ENCODE measurements around the gene NBEA.

The NBEA gene

GRCh38 chr13:35283856-35284255 is 341.8 kb downstream of the NBEA start:
- H3K4me3 ChIP-seq (ENCODE audit: low read depth, low read length): no peak overlapping the region
- peak; percentile 52 for DNase-seq (ENCODE audit: low read depth)
- TF ChIP-seq CTCF (IDR thresholded peaks at IDR 0.05; ENCODE audit: control insufficient read depth, extremely low read depth, insufficient read depth): no peak

DNA sequence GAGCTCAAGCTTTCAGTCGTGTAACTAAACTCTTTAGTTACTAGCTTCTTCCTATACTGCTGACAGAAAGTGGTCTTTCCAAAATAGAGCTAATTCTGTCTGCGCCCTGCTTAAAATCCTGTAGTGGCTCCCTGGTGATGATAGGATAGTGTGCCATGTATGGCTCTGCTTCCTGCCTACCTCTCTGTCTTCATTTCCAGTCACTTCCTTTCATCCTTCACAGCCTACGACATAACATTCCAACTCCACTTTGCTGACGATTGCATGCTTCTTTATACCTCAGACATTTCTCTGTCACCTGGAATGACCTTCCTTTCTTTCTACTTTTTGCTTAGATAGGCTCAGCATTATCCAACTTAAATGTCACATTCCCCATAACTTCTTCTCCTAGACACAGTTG is 343.6 kb downstream of the NBEA start:
- no peak for TF ChIP-seq CTCF (IDR thresholded peaks at IDR 0.05; ENCODE audit: control insufficient read depth, extremely low read depth, insufficient read depth)
- H3K4me3 ChIP-seq (ENCODE audit: low read depth, low read length): no peak overlapping the region
- no peak for DNase-seq (ENCODE audit: low read depth)

GRCh38 chr13:35292329-35292728 is 350.3 kb downstream of the NBEA start:
- DNase-seq (ENCODE audit: low read depth): no peak
- no peak for TF ChIP-seq CTCF (IDR thresholded peaks at IDR 0.05; ENCODE audit: control insufficient read depth, extremely low read depth, insufficient read depth)
- H3K4me3 ChIP-seq (ENCODE audit: low read depth, low read length): no peak overlapping the region

DNA sequence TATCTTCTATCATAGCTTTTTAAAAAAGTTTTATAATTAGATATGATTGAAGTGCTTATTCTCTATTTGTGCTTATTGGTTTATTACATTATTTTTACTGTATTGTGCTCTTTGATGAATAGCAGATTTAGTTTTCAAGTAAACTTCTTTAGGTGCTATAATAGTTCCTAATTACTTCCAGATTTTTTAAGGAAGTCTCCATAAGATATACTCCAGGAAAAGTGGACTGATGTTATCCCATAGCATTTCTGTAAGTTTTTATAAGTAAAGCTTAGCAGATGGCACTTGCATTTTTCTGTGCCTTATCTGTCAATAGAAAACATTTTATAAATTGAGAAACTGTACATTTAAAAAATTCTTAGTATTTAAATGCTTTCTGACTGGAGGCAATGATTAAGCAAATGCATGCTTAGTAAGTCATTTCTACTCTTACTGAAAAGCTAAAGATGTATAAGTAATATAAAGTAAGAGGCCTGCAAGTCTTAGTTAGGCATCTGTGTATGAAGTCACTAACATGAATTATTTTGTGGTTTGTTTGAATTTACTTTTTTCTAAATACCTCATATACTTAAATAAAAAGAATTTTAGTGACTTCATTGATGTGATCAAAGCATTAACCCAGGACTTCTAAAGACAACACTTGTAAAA is 351.6 kb downstream of the NBEA start:
- H3K4me3 ChIP-seq (ENCODE audit: low read depth, low read length): no peak overlapping the region
- TF ChIP-seq CTCF (IDR thresholded peaks at IDR 0.05; ENCODE audit: control insufficient read depth, extremely low read depth, insufficient read depth): no peak
- DNase-seq (ENCODE audit: low read depth): no peak

- no peak for DNase-seq (ENCODE audit: low read depth)
- TF ChIP-seq CTCF (IDR thresholded peaks at IDR 0.05; ENCODE audit: control insufficient read depth, extremely low read depth, insufficient read depth): no peak
- H3K4me3 ChIP-seq (ENCODE audit: low read depth, low read length): no peak overlapping the region
These were observed 367.6 kb downstream of the NBEA start for GRCh38 chr13:35309706-35310105.

DNA sequence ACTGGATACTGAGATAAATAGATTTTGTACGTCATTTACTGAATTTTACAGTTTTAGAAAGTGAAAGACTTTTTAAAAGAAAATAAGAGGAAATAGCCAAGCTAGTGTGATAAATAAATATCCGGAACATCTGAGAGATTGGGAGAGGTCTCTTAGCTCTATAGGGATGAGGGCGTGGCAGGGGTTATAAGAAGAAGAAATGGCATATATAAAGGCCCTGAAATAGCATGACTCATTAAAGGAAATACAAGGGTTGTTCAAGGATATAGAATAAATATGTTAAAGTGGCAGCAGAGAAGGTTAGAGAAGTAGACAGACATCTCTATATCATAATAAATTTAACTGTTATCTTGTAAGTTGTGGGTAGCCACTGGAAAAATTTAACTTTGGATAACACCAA is 390.1 kb downstream of the NBEA start:
- DNase-seq (ENCODE audit: low read depth): no peak
- no peak overlapping the region for H3K4me3 ChIP-seq (ENCODE audit: low read depth, low read length)
- TF ChIP-seq CTCF (IDR thresholded peaks at IDR 0.05; ENCODE audit: control insufficient read depth, extremely low read depth, insufficient read depth): no peak

GRCh38 chr13:35333157-35333556 is 391.1 kb downstream of the NBEA start:
- no peak for TF ChIP-seq CTCF (IDR thresholded peaks at IDR 0.05; ENCODE audit: control insufficient read depth, extremely low read depth, insufficient read depth)
- H3K4me3 ChIP-seq (ENCODE audit: low read depth, low read length): no peak overlapping the region
- no peak for DNase-seq (ENCODE audit: low read depth)
